Astrocyte (in vitro differentiated cells and primary cell): ENCODE measurements around the gene ADPRM. TPM values are rescaled to one million over a fixed set of nuclear protein-coding genes. Genes with fewer than 3 reads are reported as not detected.

ENCODE experiments used
- DNase-seq: peaks from one replicate; pipeline ENCODE4 v3.0.0-alpha.2; 2010; ENCODE audit warnings: low read depth
- FAIRE-seq: peaks from 2 replicates; lab custom pipeline; 2011; peaks lifted over from hg19 to GRCh38; lab: Jason Lieb, UNC
- H2AFZ ChIP-seq: 2 replicates; pipeline ENCODE4 v1.6.0; 2012; ENCODE audit warnings: low read depth, low read length, inconsistent platforms
- H3K27ac ChIP-seq: 2 replicates; pipeline ENCODE4 v1.5.1; 2011; ENCODE audit warnings: low read depth, low read length, inconsistent platforms
- H3K27me3 ChIP-seq: 2 replicates; pipeline ENCODE4 v1.6.0; 2011; ENCODE audit warnings: low read length, inconsistent platforms; ENCODE audit not compliant: insufficient read depth
- H3K36me3 ChIP-seq: 2 replicates; pipeline ENCODE4 v1.5.1; 2011; ENCODE audit warnings: low read length, inconsistent platforms; ENCODE audit not compliant: insufficient read depth
- H3K4me1 ChIP-seq: 2 replicates; pipeline ENCODE4 v1.5.1; 2011; ENCODE audit warnings: low read length, inconsistent platforms; ENCODE audit not compliant: insufficient read depth
- H3K4me2 ChIP-seq: 2 replicates; pipeline ENCODE4 v1.6.0; 2012; ENCODE audit warnings: low read length, inconsistent platforms
- H3K4me3 ChIP-seq: 2 replicates; pipeline ENCODE4 v1.5.1; 2011; ENCODE audit warnings: low read depth, mild to moderate bottlenecking, low read length, inconsistent platforms; ENCODE audit not compliant: insufficient read depth
- H3K79me2 ChIP-seq: 2 replicates; pipeline ENCODE4 v1.6.0; 2012; ENCODE audit warnings: mild to moderate bottlenecking, low read length, inconsistent platforms; ENCODE audit not compliant: insufficient read depth
- H3K9ac ChIP-seq: 2 replicates; pipeline ENCODE4 v1.6.0; 2012; ENCODE audit warnings: mild to moderate bottlenecking, low read length, inconsistent platforms
- H3K9me3 ChIP-seq: 2 replicates; pipeline ENCODE4 v1.5.1; 2012; ENCODE audit warnings: low read depth, mild to moderate bottlenecking, low read length, inconsistent platforms; ENCODE audit not compliant: insufficient read depth
- H4K20me1 ChIP-seq: 2 replicates; pipeline ENCODE4 v1.6.0; 2012; ENCODE audit warnings: low read length, inconsistent platforms; ENCODE audit not compliant: insufficient read depth
- H3K27ac Mint-ChIP-seq: one replicate; pipeline ENCODE4 v1.8.0; 2021; ENCODE audit warnings: mild to moderate bottlenecking, mixed read lengths; ENCODE audit not compliant: unreplicated experiment
- H3K27me3 Mint-ChIP-seq: one replicate; pipeline ENCODE4 v1.8.0; 2021; ENCODE audit warnings: low read depth, mixed read lengths; ENCODE audit not compliant: unreplicated experiment
- H3K36me3 Mint-ChIP-seq: one replicate; pipeline ENCODE4 v1.8.0; 2021; ENCODE audit warnings: low read depth, mixed read lengths; ENCODE audit not compliant: unreplicated experiment
- H3K4me1 Mint-ChIP-seq: one replicate; pipeline ENCODE4 v1.8.0; 2021; ENCODE audit warnings: low read depth, mixed read lengths; ENCODE audit not compliant: unreplicated experiment
- H3K4me3 Mint-ChIP-seq: one replicate; pipeline ENCODE4 v1.8.0; 2021; ENCODE audit warnings: mild to moderate bottlenecking, moderate library complexity, mixed read lengths; ENCODE audit not compliant: unreplicated experiment
- H3K9me3 Mint-ChIP-seq: one replicate; pipeline ENCODE4 v1.8.0; 2021; ENCODE audit warnings: mild to moderate bottlenecking, mixed read lengths; ENCODE audit not compliant: unreplicated experiment
- EZH2 ChIP-seq: IDR thresholded peaks from 2 replicates; pipeline ENCODE4 v1.6.1; 2012; ENCODE audit warnings: mild to moderate bottlenecking, low read length, inconsistent platforms; ENCODE audit not compliant: insufficient read depth
- total RNA-seq: library from RNA; stranded (reverse); gene quantifications from 2 replicates; pipeline ENCODE4 v1.2.1, GENCODE V29; 2021
- TF ChIP-seq, protein P1 (sequence below): IDR thresholded peaks from 2 replicates; pipeline ENCODE4 v1.5.1; 2011; ENCODE audit warnings: low read depth, mild to moderate bottlenecking, inconsistent platforms, low read length, moderate library complexity; ENCODE audit not compliant: insufficient read depth

Gene ADPRM
- total RNA-seq, 1 donor from 2014 or later, result 11.3 TPM

DNA sequence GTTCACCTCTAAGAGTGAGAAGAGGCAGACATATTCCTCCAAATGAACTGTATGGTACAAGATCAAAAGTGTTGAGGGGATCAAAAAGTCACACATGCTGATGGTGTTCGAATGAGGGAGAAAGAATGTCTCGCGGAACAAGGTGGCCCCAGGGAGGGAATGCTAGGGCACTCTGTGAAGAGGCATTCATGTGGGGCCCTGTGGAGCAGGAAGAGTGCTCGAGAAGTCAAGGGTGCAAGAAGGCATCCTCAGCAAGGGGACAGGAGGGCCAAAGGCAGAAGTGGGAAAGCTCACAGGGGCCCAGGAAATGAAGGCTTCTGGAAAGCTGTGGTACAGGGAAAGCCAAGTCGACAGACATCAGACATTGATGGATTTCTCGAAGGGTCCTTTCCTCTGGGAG is 34.2 kb upstream of the ADPRM start:
- H3K36me3 ChIP-seq, result no peaks in the 10 kb centered on the region
- Mint-ChIP-seq H3K4me1 (peaks cover 3% of the 10 kb centered on the region), H3K27me3 (no peaks in the 10 kb centered on the region), H3K4me3 (no peak overlapping the region), H3K27ac (no peak overlapping the region), H3K36me3 (peaks cover 3% of the 10 kb centered on the region), H3K9me3 (no peaks in the 10 kb centered on the region)
- DNase-seq, result no peak
- H2AFZ ChIP-seq, result no peak overlapping the region
- H3K9ac ChIP-seq, result no peak overlapping the region
- H3K4me3 ChIP-seq, result no peak overlapping the region
- no peak overlapping the region for H3K4me2 ChIP-seq
- TF ChIP-seq EZH2, result no peak
- TF ChIP-seq, protein P1, sequence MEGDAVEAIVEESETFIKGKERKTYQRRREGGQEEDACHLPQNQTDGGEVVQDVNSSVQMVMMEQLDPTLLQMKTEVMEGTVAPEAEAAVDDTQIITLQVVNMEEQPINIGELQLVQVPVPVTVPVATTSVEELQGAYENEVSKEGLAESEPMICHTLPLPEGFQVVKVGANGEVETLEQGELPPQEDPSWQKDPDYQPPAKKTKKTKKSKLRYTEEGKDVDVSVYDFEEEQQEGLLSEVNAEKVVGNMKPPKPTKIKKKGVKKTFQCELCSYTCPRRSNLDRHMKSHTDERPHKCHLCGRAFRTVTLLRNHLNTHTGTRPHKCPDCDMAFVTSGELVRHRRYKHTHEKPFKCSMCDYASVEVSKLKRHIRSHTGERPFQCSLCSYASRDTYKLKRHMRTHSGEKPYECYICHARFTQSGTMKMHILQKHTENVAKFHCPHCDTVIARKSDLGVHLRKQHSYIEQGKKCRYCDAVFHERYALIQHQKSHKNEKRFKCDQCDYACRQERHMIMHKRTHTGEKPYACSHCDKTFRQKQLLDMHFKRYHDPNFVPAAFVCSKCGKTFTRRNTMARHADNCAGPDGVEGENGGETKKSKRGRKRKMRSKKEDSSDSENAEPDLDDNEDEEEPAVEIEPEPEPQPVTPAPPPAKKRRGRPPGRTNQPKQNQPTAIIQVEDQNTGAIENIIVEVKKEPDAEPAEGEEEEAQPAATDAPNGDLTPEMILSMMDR, result no peak
- H3K27me3 ChIP-seq, result no peaks in the 10 kb centered on the region
- H3K79me2 ChIP-seq, result no peaks in the 10 kb centered on the region
- H4K20me1 ChIP-seq, result no peaks in the 10 kb centered on the region
- no peak for FAIRE-seq
- no peaks in the 10 kb centered on the region for H3K4me1 ChIP-seq
- no peaks in the 10 kb centered on the region for H3K9me3 ChIP-seq
- no peak overlapping the region for H3K27ac ChIP-seq

DNA sequence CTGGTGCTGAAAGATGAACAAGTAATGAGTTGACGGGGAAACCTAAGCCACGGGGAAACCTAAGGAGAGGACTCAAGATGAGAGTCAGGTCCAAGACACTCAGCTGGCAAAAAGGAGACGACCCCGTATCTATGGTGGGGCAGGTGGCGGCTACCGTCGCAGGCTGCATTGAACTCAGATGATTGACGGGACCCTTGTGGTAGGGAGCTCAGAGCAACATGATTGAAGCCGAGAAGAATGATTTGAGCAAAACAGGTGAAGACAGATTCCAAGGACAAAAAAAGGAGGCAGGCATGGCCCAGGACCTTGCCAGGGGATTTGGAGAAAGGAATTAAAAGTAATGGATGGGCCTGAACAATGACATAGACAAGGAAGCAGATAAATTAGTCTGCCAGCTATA is 32.8 kb upstream of the ADPRM start:
- no peak for DNase-seq
- Histone ChIP-seq H3K79me2 (no peaks in the 10 kb centered on the region), H3K27me3 (no peaks in the 10 kb centered on the region), H3K27ac (no peak overlapping the region), H3K4me3 (no peak overlapping the region), H3K4me2 (no peak overlapping the region), H4K20me1 (no peaks in the 10 kb centered on the region), H2AFZ (no peak overlapping the region), H3K9me3 (no peaks in the 10 kb centered on the region), H3K36me3 (no peaks in the 10 kb centered on the region), H3K4me1 (peaks cover 4% of the 10 kb centered on the region), H3K9ac (no peak overlapping the region)
- Mint-ChIP-seq H3K4me3 (no peak overlapping the region), H3K4me1 (peaks cover 3% of the 10 kb centered on the region), H3K36me3 (no peaks in the 10 kb centered on the region), H3K9me3 (no peaks in the 10 kb centered on the region), H3K27ac (no peak overlapping the region), H3K27me3 (no peaks in the 10 kb centered on the region)
- TF ChIP-seq EZH2, result no peak
- TF ChIP-seq, protein P1, result no peak
- no peak for FAIRE-seq

DNA sequence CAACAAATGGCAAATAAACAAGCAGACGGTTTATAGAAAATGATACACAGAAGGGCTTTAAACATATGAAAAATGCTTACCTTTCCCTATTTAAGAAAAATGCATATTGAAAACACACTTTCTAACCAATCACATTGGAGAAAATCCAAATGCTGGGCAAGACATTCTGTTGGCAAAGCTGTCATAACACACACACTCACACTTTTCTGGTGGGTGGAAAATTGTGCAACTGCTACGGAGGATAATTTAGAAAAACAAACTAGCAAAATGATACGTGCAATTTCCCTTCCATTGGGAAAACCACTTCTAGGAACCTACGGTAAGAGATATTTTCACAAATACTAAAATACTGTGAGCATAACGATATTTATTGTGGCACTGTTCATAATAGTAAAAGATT is 30.5 kb upstream of the ADPRM start:
- no peak overlapping the region for H3K4me3 Mint-ChIP-seq
- no peaks in the 10 kb centered on the region for H3K79me2 ChIP-seq
- H3K36me3 Mint-ChIP-seq, result no peaks in the 10 kb centered on the region
- no peaks in the 10 kb centered on the region for H4K20me1 ChIP-seq
- H3K27me3 ChIP-seq, result no peaks in the 10 kb centered on the region
- H2AFZ ChIP-seq, result no peak overlapping the region
- peaks cover 4% of the 10 kb centered on the region for H3K4me1 ChIP-seq
- H3K36me3 ChIP-seq, result no peaks in the 10 kb centered on the region
- H3K9me3 ChIP-seq, result no peaks in the 10 kb centered on the region
- no peak overlapping the region for H3K4me2 ChIP-seq
- TF ChIP-seq, protein P1, result no peak
- no peak for TF ChIP-seq EZH2
- H3K4me3 ChIP-seq, result no peak overlapping the region
- H3K9ac ChIP-seq, result no peak overlapping the region
- H3K9me3 Mint-ChIP-seq, result no peaks in the 10 kb centered on the region
- H3K4me1 Mint-ChIP-seq, result no peaks in the 10 kb centered on the region
- no peaks in the 10 kb centered on the region for H3K27me3 Mint-ChIP-seq
- H3K27ac Mint-ChIP-seq, result no peak overlapping the region
- no peak overlapping the region for H3K27ac ChIP-seq
- FAIRE-seq, result no peak
- DNase-seq, result no peak
